Measurements from ENCODE around the gene KCNE5.
"Not testable (repeated sequence)": the region's sequence is repeated elsewhere in the genome, so short reads cannot be mapped to it uniquely, and the experiment has no call there.

The KCNE5 gene

GRCh38 chrX:109656774-109657173 is 31.8 kb upstream of the KCNE5 start:
- DNase-seq (ENCODE audit: low read depth): no peak
- H3K4me3 ChIP-seq (ENCODE audit: low read length): no peak overlapping the region
- TF ChIP-seq, protein P1, sequence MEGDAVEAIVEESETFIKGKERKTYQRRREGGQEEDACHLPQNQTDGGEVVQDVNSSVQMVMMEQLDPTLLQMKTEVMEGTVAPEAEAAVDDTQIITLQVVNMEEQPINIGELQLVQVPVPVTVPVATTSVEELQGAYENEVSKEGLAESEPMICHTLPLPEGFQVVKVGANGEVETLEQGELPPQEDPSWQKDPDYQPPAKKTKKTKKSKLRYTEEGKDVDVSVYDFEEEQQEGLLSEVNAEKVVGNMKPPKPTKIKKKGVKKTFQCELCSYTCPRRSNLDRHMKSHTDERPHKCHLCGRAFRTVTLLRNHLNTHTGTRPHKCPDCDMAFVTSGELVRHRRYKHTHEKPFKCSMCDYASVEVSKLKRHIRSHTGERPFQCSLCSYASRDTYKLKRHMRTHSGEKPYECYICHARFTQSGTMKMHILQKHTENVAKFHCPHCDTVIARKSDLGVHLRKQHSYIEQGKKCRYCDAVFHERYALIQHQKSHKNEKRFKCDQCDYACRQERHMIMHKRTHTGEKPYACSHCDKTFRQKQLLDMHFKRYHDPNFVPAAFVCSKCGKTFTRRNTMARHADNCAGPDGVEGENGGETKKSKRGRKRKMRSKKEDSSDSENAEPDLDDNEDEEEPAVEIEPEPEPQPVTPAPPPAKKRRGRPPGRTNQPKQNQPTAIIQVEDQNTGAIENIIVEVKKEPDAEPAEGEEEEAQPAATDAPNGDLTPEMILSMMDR (conservative IDR thresholded peaks at IDR 0.05; ENCODE audit: low read length): no peak

- no peak overlapping the region for H3K4me3 ChIP-seq (ENCODE audit: low read length)
- no peak for DNase-seq (ENCODE audit: low read depth)
- TF ChIP-seq, protein P1 (conservative IDR thresholded peaks at IDR 0.05; ENCODE audit: low read length): no peak
Measured at GRCh38 chrX:109655502-109656201, 30.7 kb upstream of the KCNE5 start.

DNA sequence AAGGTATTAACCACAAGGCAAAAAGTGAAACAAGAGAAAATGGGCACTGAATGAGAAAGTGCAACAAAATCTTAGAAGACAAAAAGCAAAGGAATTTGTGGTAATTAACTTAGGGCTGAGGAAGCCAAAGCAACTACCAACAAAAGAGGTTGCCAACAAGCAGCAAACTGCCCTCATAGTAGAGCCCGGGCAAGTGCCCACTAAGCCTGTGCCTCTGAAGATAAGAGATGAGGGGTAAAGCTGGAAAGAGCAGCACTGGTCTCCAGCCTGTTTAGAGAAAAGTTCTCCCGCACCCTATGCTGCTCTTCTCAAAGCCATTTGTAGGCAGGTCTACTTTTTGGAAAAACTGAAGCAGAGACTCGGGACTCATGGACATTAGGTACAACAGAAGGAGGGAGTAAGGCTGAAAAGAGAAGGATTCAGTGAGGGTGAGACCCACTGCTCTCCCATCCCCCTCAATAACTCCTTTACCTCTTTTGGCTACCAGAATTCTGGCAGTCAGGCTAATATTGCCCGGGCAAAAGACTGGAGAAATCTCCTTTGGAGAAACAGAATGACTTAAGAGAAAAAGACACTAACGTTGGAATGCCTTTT is 29.6 kb upstream of the KCNE5 start:
- DNase-seq (ENCODE audit: low read depth): no peak
- TF ChIP-seq, protein P1 (conservative IDR thresholded peaks at IDR 0.05; ENCODE audit: low read length): no peak
- H3K4me3 ChIP-seq (ENCODE audit: low read length): no peak overlapping the region

DNA sequence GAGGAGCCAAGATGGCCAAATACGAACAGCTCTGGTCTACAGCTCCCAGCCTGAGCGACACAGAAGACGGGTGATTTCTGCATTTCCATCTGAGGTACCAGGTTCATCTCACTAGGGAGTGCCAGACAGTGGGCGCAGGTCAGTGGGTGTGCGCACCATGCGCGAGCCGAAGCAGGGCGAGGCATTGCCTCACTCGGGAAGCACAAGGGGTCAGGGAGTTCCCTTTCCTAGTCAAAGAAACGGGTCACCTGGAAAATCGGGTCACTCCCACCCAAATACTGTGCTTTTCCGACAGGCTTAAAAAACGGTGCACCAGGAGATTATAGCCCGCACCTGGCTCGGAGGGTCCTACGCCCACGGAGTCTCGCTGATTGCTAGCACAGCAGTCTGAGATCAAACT is 19.7 kb upstream of the KCNE5 start:
- DNase-seq (ENCODE audit: low read depth); H3K4me3 ChIP-seq (ENCODE audit: low read length): not testable (repeated sequence)

GRCh38 chrX:109643687-109644086 is 18.7 kb upstream of the KCNE5 start:
- no peak overlapping the region for H3K4me3 ChIP-seq (ENCODE audit: low read length)
- TF ChIP-seq, protein P1 (conservative IDR thresholded peaks at IDR 0.05; ENCODE audit: low read length): no peak

DNA sequence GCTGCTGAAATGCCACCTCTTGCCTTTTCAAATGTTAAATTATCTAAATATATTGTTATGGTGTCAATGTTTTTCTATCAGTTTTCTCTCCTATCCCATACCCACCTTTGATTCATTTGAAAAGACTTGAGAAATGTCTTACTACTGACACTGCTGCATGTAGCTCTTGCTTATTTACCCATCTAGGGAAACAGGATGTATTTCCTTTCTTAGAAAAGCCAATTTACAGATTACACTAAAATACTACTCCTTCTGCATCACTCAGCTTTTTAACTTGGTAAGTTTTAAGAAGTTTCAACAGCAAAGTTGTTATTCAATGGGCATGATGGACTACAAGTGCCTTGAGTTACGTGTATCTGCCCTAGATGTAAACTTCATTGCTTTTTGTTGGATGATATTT is 13.2 kb upstream of the KCNE5 start:
- no peak for DNase-seq (ENCODE audit: low read depth)
- no peak overlapping the region for H3K4me3 ChIP-seq (ENCODE audit: low read length)
- TF ChIP-seq, protein P1 (conservative IDR thresholded peaks at IDR 0.05; ENCODE audit: low read length): no peak

More at GRCh38 chrX:109643687-109644086, 18.7 kb upstream of the KCNE5 start:
- no peak for DNase-seq (ENCODE audit: low read depth)

DNA sequence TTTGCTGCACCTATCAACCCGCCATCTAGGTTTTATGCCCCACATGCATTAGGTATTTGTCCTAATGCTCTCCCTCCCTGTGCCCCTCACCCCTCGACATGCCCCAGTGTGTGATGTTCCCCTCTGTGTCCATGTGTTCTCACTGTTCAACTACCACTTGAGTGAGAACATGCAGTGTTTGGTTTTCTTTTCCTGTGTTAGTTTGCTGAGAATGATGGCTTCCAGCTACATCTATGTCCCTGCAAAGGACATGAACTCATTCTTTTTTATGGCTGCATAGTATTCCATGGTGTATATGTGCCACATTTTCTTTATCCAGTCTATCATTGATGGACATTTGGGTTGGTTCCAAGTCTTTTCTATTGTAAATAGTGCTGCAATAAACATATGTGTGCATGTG is 12.5 kb upstream of the KCNE5 start:
- not testable (repeated sequence) for DNase-seq (ENCODE audit: low read depth); H3K4me3 ChIP-seq (ENCODE audit: low read length)

DNA sequence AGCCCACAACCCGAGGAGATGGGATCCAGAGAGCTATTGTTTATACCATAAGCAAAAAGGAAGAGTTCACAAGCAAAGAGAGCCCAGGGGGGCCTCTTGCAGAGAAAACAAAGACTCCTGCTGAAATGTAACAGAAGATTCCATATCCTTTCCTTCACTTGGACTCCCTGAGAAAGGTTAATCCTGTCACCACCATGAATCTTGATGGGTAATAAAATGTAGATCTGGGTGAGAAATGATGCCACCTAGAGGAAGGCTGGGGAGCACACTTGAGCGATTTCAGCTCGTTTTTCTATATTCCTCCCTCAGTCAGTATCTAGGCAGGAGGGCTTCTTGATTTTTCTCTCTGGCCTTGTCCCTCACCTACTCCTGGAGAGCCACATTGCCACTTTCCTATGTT is 10.2 kb upstream of the KCNE5 start:
- no peak overlapping the region for H3K4me3 ChIP-seq (ENCODE audit: low read length)
- peak; percentile 4 for DNase-seq (ENCODE audit: low read depth)
- TF ChIP-seq, protein P1 (conservative IDR thresholded peaks at IDR 0.05; ENCODE audit: low read length): peak; percentile 54

All from AG10803 (cell line).